GM19025 (cell line): Measurements from ENCODE around the gene EVA1B.

Experiments
- ATAC-seq: cut with Tn5 transposase; IDR thresholded peaks from one replicate; pipeline ENCODE4 v1.9.1; 2021; ENCODE audit warnings: mild to moderate bottlenecking, low read depth, moderate library complexity; ENCODE audit not compliant: unreplicated experiment

The EVA1B gene

DNA sequence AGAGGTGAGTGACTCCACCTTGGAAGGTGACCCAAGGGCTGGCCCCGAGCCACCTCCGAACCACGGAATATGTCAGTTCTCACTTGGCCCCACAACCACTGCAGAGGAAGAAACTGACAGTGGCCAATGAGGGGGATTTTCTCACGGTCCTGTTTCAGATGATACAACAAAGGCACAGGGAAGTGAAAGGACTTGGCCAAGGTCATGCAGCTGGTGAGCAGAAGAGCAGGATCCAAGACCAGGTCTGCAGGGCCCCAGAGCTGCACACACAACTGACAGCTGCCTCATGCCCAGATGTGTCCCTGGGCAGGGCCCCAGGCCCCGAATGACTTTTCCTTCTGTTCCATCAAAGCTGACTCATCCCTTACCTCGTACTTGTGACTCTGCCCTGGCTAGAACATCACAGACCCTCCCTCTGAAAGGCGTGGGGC, 25.8 kb upstream of the EVA1B start:
- ATAC-seq, result peak; percentile 84

DNA sequence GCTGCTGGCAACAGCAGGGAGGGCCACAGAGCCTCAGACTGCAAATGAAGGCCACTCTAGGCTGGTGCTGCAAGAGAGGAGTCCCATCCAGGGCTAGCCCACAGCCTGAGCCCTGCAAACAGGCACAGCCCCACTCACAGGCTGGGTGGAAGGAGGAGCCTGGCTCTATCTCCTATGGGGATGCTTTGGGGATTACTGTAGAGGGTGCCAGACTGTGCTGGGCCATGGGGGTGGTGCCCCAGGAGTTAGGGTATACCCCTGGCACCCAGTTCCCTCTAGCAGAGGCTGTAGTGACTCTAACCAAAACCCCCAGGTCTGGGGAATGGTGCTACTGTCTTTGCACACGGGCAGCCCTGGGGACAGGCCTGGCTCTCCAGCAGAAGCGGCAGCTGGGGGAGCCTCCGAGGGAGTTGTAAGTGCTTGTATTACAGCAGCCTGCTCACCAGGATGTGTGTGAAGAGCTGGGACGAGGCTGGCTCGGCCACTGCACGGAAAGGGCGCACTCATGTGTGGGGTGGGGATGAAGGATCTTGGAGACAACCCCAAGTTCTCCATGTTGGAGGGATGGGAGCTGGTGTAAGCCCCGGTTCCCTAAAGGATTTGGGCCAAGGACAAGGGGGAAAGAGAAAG, 23.4 kb upstream of the EVA1B start:
- ATAC-seq, result no peak

DNA sequence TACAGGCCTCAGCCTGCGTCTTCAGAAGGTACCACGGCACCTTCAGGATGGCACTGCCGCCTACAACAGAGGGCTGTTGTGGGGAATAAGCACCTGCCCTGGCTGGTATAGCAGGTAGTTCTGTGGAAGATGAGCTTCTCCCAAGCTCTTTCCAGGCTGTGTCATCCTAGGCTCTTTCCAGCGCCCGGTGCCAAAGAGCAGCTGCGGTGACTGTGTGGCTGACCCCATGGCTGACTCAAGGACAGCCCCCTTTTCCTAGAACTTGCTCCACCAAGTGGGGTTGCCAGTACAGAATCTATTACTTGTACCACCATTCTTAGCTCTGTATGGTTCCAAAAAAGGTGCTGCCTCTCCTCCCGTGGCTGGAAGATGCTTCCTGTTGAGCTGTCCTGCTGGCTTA, 21.9 kb upstream of the EVA1B start:
- ATAC-seq, result no peak

DNA sequence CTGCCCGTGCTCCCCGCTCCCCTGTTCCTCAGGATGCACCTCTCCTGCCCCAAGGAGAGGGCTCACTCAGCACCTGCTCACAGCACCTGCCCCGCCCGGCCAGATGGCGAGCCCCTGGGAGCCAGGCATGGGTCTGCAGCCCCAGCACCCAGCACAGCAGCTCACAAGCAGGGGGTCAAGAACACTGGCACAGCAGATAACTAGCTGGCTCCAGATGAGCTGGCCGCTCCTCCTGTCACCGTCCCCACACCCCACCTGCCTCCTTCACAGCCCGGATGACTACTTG, 20.9 kb upstream of the EVA1B start:
- no peak for ATAC-seq

DNA sequence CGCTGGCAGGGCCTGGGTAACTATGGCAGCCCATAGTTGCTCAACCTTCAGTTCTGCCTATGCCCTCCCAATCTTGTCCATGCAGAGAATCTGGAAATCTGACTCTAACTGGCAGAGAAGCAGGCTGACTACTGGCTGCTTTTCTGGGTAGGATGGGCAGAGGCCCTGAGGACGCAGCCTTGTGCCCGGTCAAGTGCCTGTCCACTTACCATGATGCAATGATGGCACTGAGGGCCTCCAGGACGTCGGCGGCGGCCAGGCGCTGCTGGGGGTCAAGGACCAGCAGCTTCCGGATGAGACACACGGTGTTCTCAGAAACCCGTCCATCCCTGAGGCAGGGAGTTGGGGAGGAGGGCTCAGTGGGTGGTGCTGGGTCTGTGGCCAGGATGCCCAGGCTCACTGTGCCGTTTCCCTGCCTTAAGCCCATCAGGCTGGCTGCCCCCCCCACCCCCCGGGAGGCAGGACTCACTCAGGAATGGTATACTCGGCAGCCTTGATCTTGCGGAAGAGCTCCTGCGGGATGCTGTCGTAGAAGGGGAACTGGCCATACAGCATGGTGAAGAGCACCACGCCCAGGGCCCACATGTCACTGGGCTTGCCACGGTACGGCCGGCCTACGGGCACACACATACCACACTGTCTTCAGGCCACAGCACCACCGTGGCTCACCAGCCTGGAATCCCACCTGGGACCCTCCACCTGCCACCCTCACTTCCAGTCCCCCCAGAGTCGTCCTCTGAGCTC, 20.4 kb upstream of the EVA1B start:
- no peak for ATAC-seq

DNA sequence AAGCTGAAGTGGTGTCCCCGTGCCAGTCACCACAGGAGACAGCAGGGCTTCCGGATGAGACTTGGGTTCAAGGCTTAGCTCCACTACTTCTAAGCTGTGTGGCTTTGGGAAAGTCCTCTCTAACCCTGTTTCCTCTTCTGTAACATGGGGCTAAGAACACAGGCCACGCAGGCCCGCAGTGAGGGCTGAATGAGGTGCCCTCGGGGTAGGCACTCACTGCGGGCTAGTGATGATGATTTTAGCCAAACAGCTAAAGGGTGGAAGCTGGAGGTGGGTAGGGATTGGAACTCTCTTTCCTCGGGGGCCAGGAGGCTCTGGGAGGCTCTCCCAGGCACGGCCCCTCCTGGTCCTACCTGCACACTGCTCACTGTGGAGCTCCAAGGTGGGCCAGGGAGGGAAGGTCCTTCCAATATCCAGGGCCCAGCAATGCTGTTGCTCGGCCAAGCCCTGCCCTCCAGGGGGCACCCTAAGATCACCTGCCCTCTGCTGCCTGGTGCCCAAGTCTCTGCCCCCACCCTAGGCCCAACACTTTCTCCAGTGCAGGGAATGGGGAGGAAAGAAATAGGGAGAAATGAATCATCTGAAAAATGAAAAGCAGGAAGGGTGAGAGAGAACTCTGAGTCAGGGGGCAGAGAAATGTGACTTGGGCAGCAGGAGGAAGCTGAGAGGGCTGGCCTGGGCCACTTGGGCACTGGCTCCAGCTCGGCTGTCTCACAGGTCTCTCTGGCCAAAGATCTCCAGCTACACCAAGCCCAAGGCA, 19.2 kb upstream of the EVA1B start:
- ATAC-seq, result no peak

DNA sequence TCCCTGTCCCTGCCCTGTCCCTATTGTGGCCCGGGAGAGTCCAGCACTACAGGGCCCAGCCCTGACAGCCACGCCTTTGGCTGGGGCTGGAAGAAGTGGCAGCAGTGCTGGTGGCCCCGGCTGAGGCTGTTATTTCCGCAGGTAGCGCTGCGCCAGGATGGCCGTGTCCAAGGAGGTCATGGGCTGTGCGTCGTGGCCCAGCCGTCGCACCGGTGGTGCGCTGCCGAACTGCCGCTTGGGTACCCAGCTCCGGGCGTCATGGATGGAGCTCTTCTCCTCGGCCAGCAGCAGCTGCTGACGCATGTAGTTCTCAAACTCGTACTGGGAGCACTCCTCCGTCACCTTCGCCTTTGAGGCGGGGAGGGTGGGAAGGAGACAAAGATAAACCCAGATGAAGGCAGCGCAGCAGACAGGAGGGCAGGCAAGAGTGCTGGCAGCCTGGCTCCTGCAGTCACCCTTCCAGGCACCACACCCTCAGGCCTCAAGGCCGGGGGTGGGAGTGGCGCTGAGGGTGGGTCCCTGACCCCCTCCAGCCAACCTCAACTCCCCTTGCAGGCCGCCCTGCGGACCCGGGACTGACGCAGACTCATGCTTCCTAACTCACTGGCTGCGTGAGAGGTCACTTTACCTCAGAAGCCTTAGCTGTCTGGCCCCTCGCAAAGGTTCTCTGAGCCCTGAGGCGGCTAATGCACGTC, 18.3 kb upstream of the EVA1B start:
- no peak for ATAC-seq

DNA sequence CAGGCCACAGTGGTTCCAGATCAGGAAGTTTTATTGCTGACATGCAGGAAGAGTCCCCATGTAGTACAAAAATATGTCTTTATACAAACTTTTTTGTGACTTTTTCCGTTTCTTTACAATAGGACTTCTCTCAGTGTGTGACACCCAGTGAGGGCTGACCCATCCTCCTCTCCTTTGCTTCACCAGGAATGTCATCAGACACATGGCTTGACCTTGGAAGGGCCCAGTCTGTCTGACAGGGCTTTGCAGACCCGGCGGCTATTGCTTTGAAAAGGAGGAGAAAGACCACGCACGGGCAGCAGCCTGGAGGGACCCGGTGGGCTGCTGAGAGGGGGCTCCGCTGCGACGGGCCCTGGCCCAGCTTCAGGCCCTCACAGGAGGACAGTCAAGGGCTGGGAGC, 16.2 kb upstream of the EVA1B start:
- no peak for ATAC-seq

DNA sequence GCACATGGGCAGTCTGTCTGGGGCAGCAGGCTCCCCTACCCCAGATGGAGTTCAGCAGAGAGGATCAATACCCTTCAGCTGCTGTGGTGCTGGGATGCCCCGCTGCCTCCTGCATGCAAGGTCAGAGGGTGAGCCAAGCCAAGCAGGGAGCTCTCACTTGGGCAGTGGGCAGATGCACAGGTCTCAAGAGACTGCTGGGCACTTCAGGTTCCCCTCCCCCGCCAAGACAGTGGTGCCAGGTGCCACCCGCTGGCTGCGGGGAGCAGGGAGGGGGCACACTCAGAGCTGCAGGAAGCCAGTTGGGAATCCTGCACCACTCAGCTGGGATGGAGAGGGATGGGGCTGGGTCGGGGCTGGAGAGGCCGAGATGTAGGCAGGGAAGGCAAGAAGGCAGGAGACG, 15.8 kb upstream of the EVA1B start:
- no peak for ATAC-seq

DNA sequence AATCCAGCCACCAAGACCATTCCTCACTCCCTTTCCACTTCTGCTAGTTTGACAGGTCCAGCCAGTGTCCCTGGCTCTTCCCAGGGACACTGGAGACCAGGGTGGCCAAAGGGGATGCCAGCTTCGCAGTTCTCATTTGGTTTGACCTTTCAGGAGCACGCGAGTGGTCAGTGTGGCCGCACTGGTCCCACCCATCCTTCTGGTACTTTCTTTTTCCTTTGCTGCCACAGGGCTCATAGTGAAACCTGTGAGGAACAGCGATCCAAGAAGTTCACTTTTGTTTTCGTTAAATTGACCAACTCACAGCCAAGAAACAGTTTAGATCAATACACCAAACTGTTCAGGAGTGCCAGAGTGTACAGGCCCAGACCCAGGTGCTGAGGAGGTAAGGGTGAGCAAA, 14.4 kb upstream of the EVA1B start:
- ATAC-seq, result no peak

DNA sequence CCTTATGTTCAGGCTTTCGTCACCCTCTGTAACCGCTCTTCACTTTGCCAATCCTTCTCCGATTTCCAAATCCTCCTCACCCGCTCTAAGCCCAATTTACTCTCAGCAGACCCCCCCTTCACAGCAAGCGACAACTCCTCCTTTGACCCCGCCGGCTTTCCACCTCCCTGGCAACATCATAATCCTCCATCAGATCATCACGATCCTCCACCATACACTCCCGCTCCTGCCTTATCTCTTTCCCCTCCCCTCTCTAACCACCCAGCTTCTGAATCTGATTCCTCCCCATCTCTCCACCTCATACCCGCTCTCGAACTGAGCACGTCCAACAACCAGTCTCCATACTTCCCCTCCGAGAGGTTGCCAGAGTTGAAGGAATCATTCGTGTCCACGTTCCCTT, 7.5 kb upstream of the EVA1B start:
- ATAC-seq, result no peak

DNA sequence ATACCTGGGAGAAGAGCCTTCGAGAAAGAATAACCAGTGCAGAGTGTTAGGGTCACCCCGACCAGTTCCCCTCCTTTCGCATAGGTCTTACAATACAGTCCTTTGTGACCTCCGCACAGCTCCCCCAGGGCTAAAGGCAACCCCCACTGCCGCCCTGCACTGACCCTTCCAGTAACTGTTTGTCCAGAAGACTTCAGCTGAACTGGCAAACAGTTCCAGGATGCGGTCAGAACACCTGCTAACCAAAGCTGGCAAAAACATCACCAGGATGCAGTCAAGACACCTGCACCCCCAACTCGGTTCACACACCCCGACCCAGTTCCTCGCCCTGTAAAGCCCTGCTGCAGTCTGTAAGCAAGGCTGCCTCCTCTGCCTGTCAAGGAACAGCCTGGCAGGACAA, 6.4 kb upstream of the EVA1B start:
- no peak for ATAC-seq

DNA sequence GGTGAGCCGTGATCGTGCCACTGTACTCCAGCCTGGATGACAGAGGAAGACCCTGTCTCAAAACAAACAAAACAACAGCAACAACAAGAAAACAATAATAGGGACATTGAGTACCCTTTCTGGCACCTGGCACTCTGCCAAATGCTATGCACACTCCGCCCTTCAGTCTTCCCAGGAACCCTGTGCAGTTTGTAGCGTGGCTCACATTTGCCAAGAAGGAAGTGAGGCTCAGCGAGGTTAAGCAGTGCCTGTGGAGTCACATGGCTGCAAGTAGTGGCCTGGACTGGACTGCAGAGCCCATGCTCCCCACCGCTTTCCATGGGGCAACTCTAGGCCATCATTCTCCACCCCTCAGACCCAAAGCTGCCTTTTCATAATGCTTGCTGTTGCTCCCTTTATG, 5.3 kb upstream of the EVA1B start:
- ATAC-seq, result no peak

DNA sequence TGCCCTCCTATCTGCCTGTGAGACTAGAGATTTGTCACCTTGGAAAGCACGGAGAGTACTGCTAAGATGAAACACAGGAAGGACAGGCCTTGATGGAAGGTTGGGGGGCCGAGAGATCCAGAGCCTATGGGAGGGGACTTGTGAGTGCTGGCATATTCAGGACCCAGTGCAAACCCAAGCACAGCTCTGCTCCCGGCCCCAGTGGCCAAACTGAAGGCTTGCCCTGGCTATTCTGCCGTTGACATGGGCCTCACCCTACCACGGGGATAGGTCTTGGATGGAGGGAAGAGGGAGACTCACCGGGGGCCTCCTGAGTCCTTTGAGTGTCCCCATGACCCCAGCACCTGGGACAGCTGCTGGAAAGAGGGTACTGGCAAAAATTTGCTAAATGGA, 4.6 kb upstream of the EVA1B start:
- no peak for ATAC-seq

DNA sequence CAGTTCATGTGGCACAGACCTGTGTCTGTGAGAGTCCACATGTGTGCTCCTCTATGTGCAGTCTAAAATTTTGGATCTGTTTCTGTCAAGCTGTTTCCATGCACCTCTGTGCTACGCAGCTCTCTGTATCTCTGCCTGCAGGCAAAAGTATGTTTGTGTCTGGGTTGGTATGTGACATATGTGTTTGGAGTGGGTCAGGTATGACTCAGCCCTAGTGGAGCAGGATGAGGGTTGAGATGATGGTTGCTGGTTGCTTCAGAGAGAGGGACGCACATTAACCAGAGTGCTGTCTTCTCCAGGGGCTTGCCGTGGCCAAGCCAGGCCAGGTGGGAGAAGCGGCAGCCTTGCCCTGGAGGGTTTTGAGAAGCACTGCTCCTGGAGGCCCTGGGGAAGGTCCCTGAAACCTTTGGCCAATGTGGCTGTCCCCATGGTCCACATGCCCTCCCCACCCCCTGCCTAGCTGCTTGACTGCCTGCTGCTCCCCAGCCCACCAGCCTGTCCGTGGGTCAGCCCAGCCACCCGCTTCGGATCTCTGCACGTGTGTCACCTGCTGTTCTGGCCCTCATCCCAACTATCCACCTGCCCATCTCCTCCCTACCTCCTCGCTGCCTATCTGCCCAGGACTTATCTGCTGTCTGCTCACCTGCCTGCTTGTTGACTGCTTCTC, 4.1 kb upstream of the EVA1B start:
- ATAC-seq, result no peak

DNA sequence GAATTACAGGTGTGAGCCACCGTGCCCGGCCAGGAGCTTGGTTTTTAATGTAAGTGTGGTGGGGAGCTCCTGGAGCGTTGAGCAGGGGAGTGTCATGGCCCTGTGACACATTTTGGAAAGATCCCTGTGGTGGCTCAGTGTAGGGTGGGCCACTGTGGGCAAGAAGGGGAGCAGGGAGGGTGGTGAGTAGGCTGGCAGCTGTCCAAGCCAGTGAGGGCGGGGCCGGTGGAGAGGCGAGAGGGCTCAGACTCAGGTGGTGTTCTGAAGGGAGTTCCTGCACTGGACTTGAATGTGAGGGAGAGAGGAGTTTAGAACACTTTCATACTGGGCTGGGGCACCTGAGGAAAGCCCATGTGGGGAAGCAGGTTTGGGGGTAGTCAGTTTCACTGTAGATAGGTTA, 3.1 kb upstream of the EVA1B start:
- no peak for ATAC-seq

DNA sequence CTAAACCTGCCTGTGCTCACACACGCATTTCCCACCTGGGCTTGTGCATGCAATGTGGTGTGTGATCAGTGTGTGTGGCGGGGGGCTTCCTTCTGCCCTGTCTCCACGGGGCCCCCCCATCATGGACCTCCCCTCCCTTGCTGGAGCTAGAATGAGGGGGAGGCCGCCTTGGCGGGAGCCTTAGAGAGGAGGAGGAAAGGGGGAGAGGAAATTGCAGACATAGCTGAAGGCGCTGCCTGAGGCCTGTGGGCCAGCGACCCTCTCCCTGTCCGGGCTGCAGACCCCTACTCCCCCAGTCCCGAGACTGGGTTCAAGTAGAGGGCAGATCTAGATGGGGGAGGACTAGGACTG, 883 bp upstream of the EVA1B start:
- ATAC-seq, result no peak

DNA sequence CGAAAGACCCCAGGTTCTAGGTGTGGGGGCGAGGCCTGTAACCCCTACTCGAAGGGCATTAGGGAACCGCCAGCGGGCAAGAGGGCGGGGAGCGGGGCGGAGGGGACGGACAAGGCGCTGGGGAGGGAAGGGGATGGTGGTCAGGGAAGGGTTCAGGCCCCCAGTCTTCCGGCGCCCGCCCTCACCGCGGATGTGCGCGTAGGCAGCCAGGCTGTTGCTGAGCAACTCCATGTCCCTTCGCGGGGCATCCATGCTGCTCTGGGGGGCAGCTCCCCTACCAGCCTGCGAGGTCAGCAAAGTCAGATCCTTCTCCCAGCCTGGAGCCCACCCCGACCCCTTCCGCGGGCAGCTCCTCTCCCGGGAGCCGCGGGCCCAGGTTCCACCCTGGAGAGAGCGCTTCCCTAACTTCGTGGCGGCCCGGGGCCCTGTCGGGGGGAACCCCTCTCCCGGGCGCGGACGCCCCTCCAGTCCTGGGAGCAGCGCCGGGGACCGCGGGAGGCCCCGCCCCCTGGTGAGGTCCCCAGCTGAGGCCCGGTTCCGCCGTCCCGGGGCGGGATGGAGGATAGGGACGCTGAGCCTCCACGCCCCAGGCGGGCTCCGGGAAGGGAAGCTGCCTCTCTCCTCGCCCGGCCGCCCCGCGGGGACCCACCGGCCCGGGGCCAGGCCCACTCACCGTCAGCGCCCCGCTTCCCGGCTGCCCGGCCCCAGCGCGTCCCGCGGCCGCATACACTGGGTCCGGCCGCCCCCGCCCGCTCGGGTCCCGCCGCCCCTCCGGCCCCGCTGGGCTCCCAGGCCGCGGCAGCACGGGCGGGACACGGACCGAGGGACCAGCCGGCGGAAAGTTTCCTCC, 434 bp downstream of the EVA1B start:
- no peak for ATAC-seq

DNA sequence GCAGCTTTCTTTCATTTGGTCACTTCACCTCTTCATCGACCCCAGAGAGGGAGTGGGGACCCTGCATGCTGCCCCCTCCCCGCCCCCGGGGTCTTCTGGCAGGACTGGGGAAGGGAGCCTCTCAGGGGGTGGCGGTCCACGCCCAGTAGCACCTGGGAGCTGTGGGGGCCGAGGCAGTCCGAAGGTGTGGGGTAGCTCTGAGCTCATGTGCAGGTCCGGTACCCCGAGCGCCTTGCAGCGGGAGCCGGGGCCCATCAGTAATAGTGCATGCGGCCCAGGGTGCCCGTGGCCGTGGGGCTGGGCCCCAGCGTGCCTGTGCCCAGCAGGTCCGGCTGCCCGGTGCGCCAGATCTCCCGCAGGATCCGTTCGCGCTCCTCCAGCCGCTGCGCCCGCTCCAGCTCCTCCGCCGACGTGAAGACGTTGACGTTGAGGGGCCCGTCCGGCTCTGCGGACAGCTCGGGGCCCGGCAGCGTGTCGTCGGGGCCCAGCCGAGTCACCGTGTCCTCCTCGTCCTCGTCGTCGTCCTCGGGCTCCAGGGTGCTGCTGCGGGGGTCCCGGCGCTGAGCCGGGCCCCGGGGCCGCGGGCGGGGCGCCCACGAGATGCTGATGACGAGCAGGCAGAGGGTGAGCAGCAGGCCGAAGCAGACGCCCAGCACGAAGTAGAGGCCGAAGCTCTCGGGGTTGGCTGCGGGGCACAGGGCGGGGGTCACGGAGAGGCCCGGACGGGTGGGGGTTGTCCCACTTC, 1.2 kb downstream of the EVA1B start:
- ATAC-seq, result no peak
